ENCODE measurements around the gene TRAIP. TPM values are rescaled to one million over a fixed set of nuclear protein-coding genes. Genes with fewer than 3 reads are reported as not detected.
A peak's percentile ranks its signal among the peaks of the same experiment; 100 is the strongest.

TRAIP gene
- total RNA-seq, 1 donor = 7.7 TPM

DNA sequence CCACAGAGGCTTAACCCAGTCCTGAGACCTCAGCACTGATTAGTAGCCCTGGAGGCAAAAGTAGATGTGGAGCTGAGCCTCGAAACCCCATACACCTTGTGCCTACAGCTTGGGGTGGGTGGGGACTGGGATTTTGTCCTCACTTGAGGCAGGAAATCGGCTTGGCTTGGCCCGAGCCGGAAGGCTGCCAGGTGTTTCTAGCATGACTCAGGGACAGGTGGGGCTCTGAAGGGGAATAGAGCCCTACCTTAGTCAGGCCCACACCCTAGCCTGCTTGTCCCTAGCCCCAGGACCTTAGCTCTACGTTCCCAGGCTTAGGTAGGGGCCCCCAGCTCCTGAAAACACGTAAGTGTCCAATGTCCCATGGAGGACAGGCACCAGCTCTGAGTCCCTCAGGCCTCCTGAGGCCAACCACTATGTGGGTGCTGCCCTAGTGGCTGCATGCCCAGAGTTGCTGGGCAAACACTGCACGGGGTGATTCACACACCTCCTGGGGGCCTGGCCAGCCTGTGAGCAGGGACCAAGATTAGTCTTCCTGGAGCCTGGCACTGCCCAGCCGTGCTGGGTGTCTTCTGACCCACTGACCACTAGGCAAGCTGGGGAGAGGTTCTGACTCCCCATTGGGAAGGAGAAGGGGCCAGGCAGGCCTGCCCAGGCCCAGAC lies 44.3 kb upstream of the TRAIP start:
- TF ChIP-seq, protein P1, sequence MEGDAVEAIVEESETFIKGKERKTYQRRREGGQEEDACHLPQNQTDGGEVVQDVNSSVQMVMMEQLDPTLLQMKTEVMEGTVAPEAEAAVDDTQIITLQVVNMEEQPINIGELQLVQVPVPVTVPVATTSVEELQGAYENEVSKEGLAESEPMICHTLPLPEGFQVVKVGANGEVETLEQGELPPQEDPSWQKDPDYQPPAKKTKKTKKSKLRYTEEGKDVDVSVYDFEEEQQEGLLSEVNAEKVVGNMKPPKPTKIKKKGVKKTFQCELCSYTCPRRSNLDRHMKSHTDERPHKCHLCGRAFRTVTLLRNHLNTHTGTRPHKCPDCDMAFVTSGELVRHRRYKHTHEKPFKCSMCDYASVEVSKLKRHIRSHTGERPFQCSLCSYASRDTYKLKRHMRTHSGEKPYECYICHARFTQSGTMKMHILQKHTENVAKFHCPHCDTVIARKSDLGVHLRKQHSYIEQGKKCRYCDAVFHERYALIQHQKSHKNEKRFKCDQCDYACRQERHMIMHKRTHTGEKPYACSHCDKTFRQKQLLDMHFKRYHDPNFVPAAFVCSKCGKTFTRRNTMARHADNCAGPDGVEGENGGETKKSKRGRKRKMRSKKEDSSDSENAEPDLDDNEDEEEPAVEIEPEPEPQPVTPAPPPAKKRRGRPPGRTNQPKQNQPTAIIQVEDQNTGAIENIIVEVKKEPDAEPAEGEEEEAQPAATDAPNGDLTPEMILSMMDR (IDR thresholded peaks at IDR 0.05; ENCODE audit: insufficient read depth, low read length) = no peak
- H3K4me3 ChIP-seq (ENCODE audit: low read depth, low read length) = no peak overlapping the region
- DNase-seq (ENCODE audit: low read depth) = peak; percentile 25

DNA sequence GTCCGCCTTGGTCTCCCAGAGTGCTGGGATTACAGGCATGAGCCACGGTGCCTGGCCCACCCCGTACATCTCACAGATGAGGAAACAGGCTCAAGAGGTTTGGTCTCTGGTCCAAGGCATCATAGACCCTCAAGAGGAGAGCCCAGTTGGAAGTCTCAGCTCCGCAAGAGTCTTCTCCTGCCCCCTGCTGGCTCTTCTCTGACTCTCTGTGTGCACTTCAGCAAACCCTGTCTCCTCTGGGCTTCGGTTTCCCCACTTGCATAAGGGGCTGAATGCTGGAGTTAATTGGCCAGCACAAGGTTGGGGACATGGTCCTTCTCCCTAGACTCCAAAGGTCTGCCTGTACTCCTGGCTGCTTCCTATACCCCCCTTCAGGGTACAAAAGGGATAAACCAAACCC lies 43.5 kb upstream of the TRAIP start:
- TF ChIP-seq, protein P1 (IDR thresholded peaks at IDR 0.05; ENCODE audit: insufficient read depth, low read length) = no peak
- H3K4me3 ChIP-seq (ENCODE audit: low read depth, low read length) = no peak overlapping the region
- no peak for DNase-seq (ENCODE audit: low read depth)

DNA sequence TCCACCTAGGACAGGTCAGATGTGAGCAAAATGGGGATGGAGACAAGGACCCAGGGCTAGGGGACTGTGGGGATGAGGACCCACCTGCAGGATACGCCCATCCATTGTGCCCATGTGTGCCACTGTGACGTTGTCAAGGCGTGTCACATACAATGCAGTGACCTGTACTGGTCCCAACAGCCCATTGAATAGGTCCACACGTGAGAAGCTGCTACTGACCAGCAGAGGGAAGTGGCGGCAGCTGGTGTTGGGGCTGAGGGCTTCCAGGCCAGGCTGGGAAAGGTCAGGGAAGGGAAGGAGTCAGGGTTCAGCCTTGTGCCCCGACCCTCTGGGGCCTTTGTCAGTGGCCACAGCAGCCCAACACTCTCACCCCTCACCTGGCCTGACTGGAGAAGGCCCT lies 42.6 kb upstream of the TRAIP start:
- H3K4me3 ChIP-seq (ENCODE audit: low read depth, low read length) = no peak overlapping the region
- TF ChIP-seq, protein P1 (IDR thresholded peaks at IDR 0.05; ENCODE audit: insufficient read depth, low read length) = no peak
- no peak for DNase-seq (ENCODE audit: low read depth)

DNA sequence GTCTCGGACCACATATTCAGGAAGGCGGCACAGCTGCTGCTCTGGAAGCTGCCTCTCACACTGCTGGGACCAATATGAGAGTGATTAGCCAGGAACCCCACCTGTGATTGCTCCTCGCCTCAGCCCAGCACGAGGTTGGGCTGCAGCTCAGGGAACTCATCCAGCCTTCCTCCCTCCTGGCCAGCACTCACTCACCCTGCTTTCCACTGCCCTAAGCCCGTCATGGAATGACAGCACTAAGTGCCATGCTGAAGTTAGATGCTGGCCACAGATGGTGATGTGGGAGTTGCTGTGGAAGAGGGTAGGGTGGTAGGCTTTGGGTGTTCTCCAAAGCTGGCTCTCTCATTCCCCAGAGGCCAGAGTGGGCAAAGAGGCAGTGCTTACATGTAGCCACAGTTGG lies 40.0 kb upstream of the TRAIP start:
- TF ChIP-seq, protein P1 (IDR thresholded peaks at IDR 0.05; ENCODE audit: insufficient read depth, low read length) = no peak
- no peak overlapping the region for H3K4me3 ChIP-seq (ENCODE audit: low read depth, low read length)
- no peak for DNase-seq (ENCODE audit: low read depth)

DNA sequence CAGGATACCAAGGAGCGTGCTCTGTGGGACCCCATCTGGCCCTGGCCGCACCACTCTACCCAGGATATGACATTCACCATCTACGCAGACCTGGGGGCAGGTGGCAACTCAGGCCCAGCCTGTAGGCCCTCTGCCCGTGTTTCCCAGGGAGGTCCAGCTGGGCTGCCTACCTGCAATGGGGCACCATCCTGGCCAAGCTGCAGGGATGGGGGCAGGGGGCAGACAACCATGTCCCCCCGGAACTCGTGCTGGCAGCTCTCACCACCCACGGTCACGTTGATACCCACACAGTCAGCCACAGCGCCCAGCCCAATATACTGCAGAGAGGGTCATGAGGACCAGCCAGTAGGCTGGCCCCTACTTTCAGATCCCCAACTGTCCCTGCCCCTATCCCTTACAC lies 39.4 kb upstream of the TRAIP start:
- H3K4me3 ChIP-seq (ENCODE audit: low read depth, low read length) = no peak overlapping the region

DNA sequence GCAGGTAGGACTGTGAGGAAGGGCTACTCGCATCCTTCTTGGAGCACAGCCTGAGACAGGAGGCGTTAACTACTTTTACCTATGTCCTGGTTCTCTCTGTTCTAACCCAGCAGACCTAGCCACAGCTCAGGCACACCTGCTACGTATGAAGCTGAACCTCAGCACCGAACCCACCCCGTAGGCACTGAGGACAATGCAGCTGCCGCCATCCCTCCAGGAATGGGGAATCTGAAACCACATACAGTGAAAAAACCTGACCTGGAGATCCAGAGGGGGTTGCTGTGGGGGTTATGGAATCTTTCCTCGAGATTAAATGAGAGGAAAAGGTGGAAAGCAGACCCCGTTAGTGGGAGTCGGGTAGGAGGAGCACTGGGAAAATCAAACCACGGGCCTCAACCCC lies 32.9 kb upstream of the TRAIP start:
- TF ChIP-seq, protein P1 (IDR thresholded peaks at IDR 0.05; ENCODE audit: insufficient read depth, low read length) = no peak
- no peak overlapping the region for H3K4me3 ChIP-seq (ENCODE audit: low read depth, low read length)
- DNase-seq (ENCODE audit: low read depth) = no peak

More for the DNA sequence above, 39.4 kb upstream of the TRAIP start:
- TF ChIP-seq, protein P1 (IDR thresholded peaks at IDR 0.05; ENCODE audit: insufficient read depth, low read length) = no peak
- no peak for DNase-seq (ENCODE audit: low read depth)

DNA sequence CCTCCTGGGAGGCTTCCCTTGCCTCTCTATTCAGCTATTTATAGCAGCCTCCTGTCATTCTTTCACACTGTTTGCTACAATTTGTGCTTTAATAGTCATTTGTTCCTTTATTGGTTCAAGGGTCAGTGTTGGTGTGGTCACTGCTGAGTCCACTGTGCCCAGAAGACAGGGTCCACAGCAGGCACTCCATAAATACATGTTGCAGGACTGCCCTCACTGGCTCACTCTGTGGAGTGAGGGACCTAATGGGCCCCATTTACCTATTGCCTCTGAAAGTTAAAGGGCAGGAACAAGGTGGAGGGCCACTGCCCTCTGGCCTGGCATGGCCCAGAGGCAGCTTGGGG lies 30.5 kb upstream of the TRAIP start:
- TF ChIP-seq, protein P1 (IDR thresholded peaks at IDR 0.05; ENCODE audit: insufficient read depth, low read length) = no peak
- DNase-seq (ENCODE audit: low read depth) = no peak
- H3K4me3 ChIP-seq (ENCODE audit: low read depth, low read length) = no peak overlapping the region
